Astrocyte (in vitro differentiated cells and primary cell): ENCODE results near the gene EFCAB13.

ENCODE experiments used
- EZH2 ChIP-seq: IDR thresholded peaks from 2 replicates; pipeline ENCODE4 v1.6.1; 2012; ENCODE audit warnings: mild to moderate bottlenecking, low read length, inconsistent platforms; ENCODE audit not compliant: insufficient read depth
- TF ChIP-seq, protein P1 (sequence below): IDR thresholded peaks from 2 replicates; pipeline ENCODE4 v1.5.1; 2011; ENCODE audit warnings: low read depth, mild to moderate bottlenecking, inconsistent platforms, low read length, moderate library complexity; ENCODE audit not compliant: insufficient read depth

- TF ChIP-seq, protein P1, sequence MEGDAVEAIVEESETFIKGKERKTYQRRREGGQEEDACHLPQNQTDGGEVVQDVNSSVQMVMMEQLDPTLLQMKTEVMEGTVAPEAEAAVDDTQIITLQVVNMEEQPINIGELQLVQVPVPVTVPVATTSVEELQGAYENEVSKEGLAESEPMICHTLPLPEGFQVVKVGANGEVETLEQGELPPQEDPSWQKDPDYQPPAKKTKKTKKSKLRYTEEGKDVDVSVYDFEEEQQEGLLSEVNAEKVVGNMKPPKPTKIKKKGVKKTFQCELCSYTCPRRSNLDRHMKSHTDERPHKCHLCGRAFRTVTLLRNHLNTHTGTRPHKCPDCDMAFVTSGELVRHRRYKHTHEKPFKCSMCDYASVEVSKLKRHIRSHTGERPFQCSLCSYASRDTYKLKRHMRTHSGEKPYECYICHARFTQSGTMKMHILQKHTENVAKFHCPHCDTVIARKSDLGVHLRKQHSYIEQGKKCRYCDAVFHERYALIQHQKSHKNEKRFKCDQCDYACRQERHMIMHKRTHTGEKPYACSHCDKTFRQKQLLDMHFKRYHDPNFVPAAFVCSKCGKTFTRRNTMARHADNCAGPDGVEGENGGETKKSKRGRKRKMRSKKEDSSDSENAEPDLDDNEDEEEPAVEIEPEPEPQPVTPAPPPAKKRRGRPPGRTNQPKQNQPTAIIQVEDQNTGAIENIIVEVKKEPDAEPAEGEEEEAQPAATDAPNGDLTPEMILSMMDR: no peak
- TF ChIP-seq EZH2: no peak
Measured at GRCh38 chr17:47323382-47324223, at the start of gene EFCAB13.
